Stomach smooth muscle (tissue), 2 donors: ENCODE data around the gene RCAN3.
"Not testable (repeated sequence)": the region's sequence is repeated elsewhere in the genome, so short reads cannot be mapped to it uniquely, and the experiment has no call there.

Experiments
- H3K27ac ChIP-seq: one replicate; pipeline ENCODE4 v1.7.0; 2013; ENCODE audit warnings: mild to moderate bottlenecking, low read length, inconsistent platforms
- H3K27me3 ChIP-seq, 2 donors: one replicate each; pipeline ENCODE4 v1.7.0; 2013; ENCODE audit warnings: low read length in 2 of 2; ENCODE audit not compliant: insufficient read depth in 2 of 2, control insufficient read depth in 1 of 2
- H3K36me3 ChIP-seq, 2 donors: one replicate each; pipeline ENCODE4 v1.7.0; 2013; ENCODE audit warnings: low read length in 2 of 2; ENCODE audit not compliant: control insufficient read depth in 2 of 2, insufficient read depth in 2 of 2
- H3K4me1 ChIP-seq: one replicate; pipeline ENCODE4 v1.7.0; 2013; ENCODE audit warnings: low read length; ENCODE audit not compliant: control insufficient read depth, insufficient read depth
- H3K4me3 ChIP-seq, 2 donors: one replicate each; pipeline ENCODE4 v1.7.0; 2013; ENCODE audit warnings: low read length in 2 of 2
- H3K9ac ChIP-seq, 2 donors: one replicate each; pipeline ENCODE4 v1.7.0; 2013; ENCODE audit warnings: low read length in 2 of 2, mild to moderate bottlenecking in 1 of 2
- H3K9me3 ChIP-seq, 2 donors: one replicate each; pipeline ENCODE4 v1.7.0; 2013; ENCODE audit warnings: low read length in 2 of 2; ENCODE audit not compliant: control insufficient read depth in 2 of 2
- donor health status: healthy.
- donor health status: Pancreatic carcinoma.

The RCAN3 gene

GRCh38 chr1:24502709-24503058 lies at the start of gene RCAN3:
Gene RCAN3, plus strand, starts transcription at chr1:24502836. Its CDS starts 11,537 bp downstream, at chr1:24514373.
- Histone ChIP-seq H3K9ac (peak within 1 kb of the TSS; percentile 60 to 72), H3K27ac (peak within 1 kb of the TSS; percentile 31), H3K9me3 (no peaks in the 10 kb centered on the region), H3K4me1 (peaks cover 9% of the 10 kb centered on the region), H3K27me3 (no peaks in the 10 kb centered on the region), H3K36me3 (no peaks in the 10 kb centered on the region), H3K4me3 (peak within 1 kb of the TSS; percentile 80 to 82)

DNA sequence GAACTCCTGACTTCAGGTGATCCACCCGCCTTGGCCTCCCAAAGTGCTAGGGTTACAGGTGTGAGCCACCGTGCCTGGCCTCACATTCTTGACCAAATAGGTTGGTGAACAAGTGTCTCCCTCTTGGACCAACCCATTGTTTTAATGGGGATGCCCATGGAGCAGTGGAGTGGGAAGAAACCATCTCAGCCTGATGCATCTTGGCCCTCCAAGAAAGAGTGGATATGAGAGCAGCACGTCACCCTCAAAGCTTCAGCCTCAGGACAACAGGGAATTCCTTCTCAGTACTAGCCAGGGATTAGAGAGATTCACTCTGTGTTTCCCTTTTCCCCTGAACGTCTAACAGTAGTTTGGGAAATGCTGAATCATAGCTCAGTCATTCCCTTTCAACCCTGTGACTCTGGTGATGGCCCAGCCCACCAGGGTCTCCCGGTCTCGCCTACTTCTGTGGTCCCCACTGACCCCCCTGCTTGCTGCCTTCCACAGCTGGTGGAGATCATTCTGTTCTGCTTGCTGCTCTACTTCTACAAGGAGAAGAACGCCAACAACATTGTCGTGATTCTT lies 49.6 kb upstream of the RCAN3 start:
- H3K36me3 ChIP-seq = peaks cover 53 to 61% of the 10 kb centered on the region in 2 donors
- no peak overlapping the region for H3K27ac ChIP-seq

GRCh38 chr1:24454673-24455072 lies 48.0 kb upstream of the RCAN3 start:
- H3K4me3 ChIP-seq = no peak overlapping the region
- no peaks in the 10 kb centered on the region for H3K4me1 ChIP-seq
- H3K9ac ChIP-seq = no peak overlapping the region
- H3K27me3 ChIP-seq = no peaks in the 10 kb centered on the region
- H3K36me3 ChIP-seq = peaks cover 56 to 70% of the 10 kb centered on the region in 2 donors
- H3K9me3 ChIP-seq = no peaks in the 10 kb centered on the region
- H3K27ac ChIP-seq = no peak overlapping the region

More for the DNA sequence above, 49.6 kb upstream of the RCAN3 start:
- Histone ChIP-seq H3K27me3 (no peaks in the 10 kb centered on the region), H3K4me1 (no peaks in the 10 kb centered on the region), H3K9me3 (no peaks in the 10 kb centered on the region), H3K4me3 (no peak overlapping the region), H3K9ac (no peak overlapping the region)

- Histone ChIP-seq H3K4me1 (no peaks in the 10 kb centered on the region), H3K36me3 (peaks cover 56 to 69% of the 10 kb centered on the region in 2 donors), H3K9me3 (no peaks in the 10 kb centered on the region), H3K27ac (no peak overlapping the region), H3K27me3 (no peaks in the 10 kb centered on the region), H3K4me3 (no peak overlapping the region), H3K9ac (no peak overlapping the region)
Observed at GRCh38 chr1:24455272-24455671, 47.4 kb upstream of the RCAN3 start.

DNA sequence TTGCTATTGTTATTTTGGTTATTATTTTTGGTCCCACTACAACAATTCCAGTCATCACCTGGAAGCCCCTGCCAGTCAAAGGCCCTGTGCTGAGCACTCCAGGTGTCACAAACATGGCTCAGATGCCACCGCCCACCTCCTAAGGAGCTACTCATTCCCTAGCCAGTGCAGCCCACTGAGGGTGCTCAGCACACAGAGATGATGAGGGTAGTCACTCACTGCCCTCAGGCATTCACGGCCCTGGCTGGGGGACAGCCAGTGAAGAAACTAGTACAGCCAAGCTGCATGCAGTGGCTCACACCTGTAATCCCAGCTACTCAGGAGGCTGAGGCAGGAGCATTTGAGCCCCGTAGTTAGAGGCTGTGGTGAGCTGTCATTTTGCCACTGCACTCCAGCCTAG lies 44.8 kb upstream of the RCAN3 start:
- Histone ChIP-seq H3K9me3 (no peaks in the 10 kb centered on the region), H3K9ac (no peak overlapping the region), H3K4me1 (no peaks in the 10 kb centered on the region), H3K36me3 (peaks cover 49 to 50% of the 10 kb centered on the region in 2 donors), H3K27me3 (no peaks in the 10 kb centered on the region), H3K27ac (no peak overlapping the region), H3K4me3 (no peak overlapping the region)

- Histone ChIP-seq H3K4me3 (no peak overlapping the region), H3K27ac (no peak overlapping the region)
Observed at GRCh38 chr1:24459551-24460266, 42.9 kb upstream of the RCAN3 start.

DNA sequence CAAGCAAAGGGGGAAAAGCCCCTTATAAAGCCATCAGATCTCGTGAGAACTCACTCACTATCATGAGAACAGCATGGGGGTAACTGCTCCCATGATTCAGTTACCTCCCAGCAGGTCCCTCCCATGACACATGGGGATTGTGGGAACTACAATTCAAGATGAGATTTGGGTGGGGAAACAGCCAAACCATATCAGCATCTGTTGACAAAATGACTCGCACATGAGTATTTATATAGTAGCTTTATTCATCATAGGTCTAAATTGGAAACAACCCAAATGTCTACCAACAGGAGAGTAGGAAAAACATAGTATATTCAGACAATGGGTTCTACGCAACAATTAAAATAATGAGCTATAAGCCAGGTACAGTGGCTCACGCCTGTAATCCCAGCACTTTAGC lies 40.5 kb upstream of the RCAN3 start:
- not testable (repeated sequence) for H3K4me3 ChIP-seq, H3K9me3 ChIP-seq, H3K9ac ChIP-seq, H3K27me3 ChIP-seq, H3K27ac ChIP-seq, H3K4me1 ChIP-seq
- peaks cover 43 to 46% of the 10 kb centered on the region in 2 donors for H3K36me3 ChIP-seq

More at GRCh38 chr1:24459551-24460266, 42.9 kb upstream of the RCAN3 start:
- Histone ChIP-seq H3K9me3 (no peaks in the 10 kb centered on the region), H3K4me1 (no peaks in the 10 kb centered on the region), H3K36me3 (peaks cover 47 to 49% of the 10 kb centered on the region in 2 donors), H3K9ac (no peak overlapping the region), H3K27me3 (no peaks in the 10 kb centered on the region)

GRCh38 chr1:24463776-24464735 lies 38.6 kb upstream of the RCAN3 start:
- no peaks in the 10 kb centered on the region for H3K4me1 ChIP-seq
- H3K9me3 ChIP-seq = no peaks in the 10 kb centered on the region
- no peaks in the 10 kb centered on the region for H3K27me3 ChIP-seq
- peaks cover 33 to 34% of the 10 kb centered on the region in 2 donors for H3K36me3 ChIP-seq
- H3K4me3 ChIP-seq = no peak overlapping the region
- H3K9ac ChIP-seq = no peak overlapping the region
- H3K27ac ChIP-seq = no peak overlapping the region

GRCh38 chr1:24465099-24465498 lies 37.5 kb upstream of the RCAN3 start:
- Histone ChIP-seq H3K27ac (no peak overlapping the region), H3K36me3 (peaks cover 32 to 35% of the 10 kb centered on the region in 2 donors), H3K9me3 (no peaks in the 10 kb centered on the region), H3K9ac (no peak overlapping the region), H3K27me3 (no peaks in the 10 kb centered on the region), H3K4me1 (no peaks in the 10 kb centered on the region), H3K4me3 (no peak overlapping the region)

GRCh38 chr1:24465638-24466037 lies 37.0 kb upstream of the RCAN3 start:
- H3K27me3 ChIP-seq = no peaks in the 10 kb centered on the region
- no peak overlapping the region for H3K27ac ChIP-seq
- no peak overlapping the region for H3K9ac ChIP-seq
- H3K36me3 ChIP-seq = peaks cover 32 to 33% of the 10 kb centered on the region in 2 donors
- H3K9me3 ChIP-seq = no peaks in the 10 kb centered on the region
- no peak overlapping the region for H3K4me3 ChIP-seq
- no peaks in the 10 kb centered on the region for H3K4me1 ChIP-seq
